Mucosa of descending colon (tissue), 3 donors: ENCODE results near the gene GFPT2. TPM values are rescaled to one million over a fixed set of nuclear protein-coding genes. Genes with fewer than 3 reads are reported as not detected.

Experiments used
- ATAC-seq: fragments of 200-7000 bp; cut with Tn5 transposase; one replicate; pipeline ENCODE4 v1.9.1; 2020; ENCODE audit warnings: mild to moderate bottlenecking, moderate library complexity
- DNase-seq, 3 donors: peaks; one replicate each; pipeline ENCODE4 v3.0.0-alpha.2; 2020
- H3K36me3 ChIP-seq: fragments of 200-600 bp; one replicate; pipeline ENCODE4 v1.8.0; 2021; ENCODE audit warnings: low read depth, mild to moderate bottlenecking
- H3K4me1 ChIP-seq: fragments of 200-600 bp; one replicate; pipeline ENCODE4 v1.8.0; 2021; ENCODE audit warnings: low read depth, mild to moderate bottlenecking
- H3K4me3 ChIP-seq: fragments of 200-600 bp; one replicate; pipeline ENCODE4 v1.8.0; 2021; ENCODE audit warnings: mild to moderate bottlenecking
- H3K9me3 ChIP-seq: fragments of 200-600 bp; one replicate; pipeline ENCODE4 v1.8.0; 2021; ENCODE audit warnings: mild to moderate bottlenecking
- intact Hi-C, 2 donors: fragments of 100-400 bp; cut with DNase I in 1 of 2; cut with micrococcal nuclease in 1 of 2; formaldehyde crosslinking; loops; one replicate each; pipeline versions ENCODE4 v1.11.0 to v1.11.1; 2022; cut with DNase I, micrococcal nuclease
- total RNA-seq, 3 donors: library from RNA; stranded (reverse); fragmentation: NEBNext Ultra II Directional in 2 of 3; extraction: Animal tissue kit (Norgen Biotek cat#: 25700) in 2 of 3; gene quantifications; one replicate each; pipeline versions ENCODE4 v1.2.1 to v1.2.4, GENCODE V29; 2021 to 2023
- TF ChIP-seq, protein P1 (sequence below): fragments of 200-600 bp; IDR thresholded peaks from one replicate; pipeline ENCODE4 v1.8.0; 2022; ENCODE audit warnings: antibody characterized with exemption, mild to moderate bottlenecking
- donor health status: DM: no; HTN: no; CAD: no; lungs with moderate emphysema.
- donor health status: DM: no; HTN: no; CAD: no.
- donor health status: DM: no; HTN: yes; CAD: no.

Gene GFPT2
- total RNA-seq, 3 donors from 2014 or later = 1.3 to 17.4 (median 7.9) TPM

DNA sequence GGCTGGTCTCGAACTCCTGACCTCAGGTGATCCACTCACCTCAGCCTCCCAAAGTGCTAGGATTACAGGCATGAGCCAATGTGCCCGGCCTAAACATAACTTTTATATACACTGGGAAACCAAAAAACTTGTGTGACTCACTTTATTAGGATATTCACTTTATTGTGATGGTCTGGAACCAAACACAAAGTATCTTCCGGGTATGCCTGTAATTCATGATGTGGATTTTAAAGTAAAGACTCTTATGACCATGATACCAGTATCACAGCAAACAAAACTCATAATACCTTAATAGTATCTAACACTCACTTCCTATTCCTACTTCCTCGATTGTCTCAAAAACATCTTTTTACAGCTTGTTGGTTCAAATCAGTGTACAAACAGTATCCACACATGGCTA lies 12.7 kb upstream of the GFPT2 start:
- Histone ChIP-seq H3K4me3 (no peak overlapping the region), H3K36me3 (no peaks in the 10 kb centered on the region), H3K9me3 (no peaks in the 10 kb centered on the region), H3K4me1 (no peaks in the 10 kb centered on the region)
- DNase-seq (no peak), ATAC-seq (no peak)
- TF ChIP-seq, protein P1, sequence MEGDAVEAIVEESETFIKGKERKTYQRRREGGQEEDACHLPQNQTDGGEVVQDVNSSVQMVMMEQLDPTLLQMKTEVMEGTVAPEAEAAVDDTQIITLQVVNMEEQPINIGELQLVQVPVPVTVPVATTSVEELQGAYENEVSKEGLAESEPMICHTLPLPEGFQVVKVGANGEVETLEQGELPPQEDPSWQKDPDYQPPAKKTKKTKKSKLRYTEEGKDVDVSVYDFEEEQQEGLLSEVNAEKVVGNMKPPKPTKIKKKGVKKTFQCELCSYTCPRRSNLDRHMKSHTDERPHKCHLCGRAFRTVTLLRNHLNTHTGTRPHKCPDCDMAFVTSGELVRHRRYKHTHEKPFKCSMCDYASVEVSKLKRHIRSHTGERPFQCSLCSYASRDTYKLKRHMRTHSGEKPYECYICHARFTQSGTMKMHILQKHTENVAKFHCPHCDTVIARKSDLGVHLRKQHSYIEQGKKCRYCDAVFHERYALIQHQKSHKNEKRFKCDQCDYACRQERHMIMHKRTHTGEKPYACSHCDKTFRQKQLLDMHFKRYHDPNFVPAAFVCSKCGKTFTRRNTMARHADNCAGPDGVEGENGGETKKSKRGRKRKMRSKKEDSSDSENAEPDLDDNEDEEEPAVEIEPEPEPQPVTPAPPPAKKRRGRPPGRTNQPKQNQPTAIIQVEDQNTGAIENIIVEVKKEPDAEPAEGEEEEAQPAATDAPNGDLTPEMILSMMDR = no peak
- intact Hi-C loops = no loop called here

DNA sequence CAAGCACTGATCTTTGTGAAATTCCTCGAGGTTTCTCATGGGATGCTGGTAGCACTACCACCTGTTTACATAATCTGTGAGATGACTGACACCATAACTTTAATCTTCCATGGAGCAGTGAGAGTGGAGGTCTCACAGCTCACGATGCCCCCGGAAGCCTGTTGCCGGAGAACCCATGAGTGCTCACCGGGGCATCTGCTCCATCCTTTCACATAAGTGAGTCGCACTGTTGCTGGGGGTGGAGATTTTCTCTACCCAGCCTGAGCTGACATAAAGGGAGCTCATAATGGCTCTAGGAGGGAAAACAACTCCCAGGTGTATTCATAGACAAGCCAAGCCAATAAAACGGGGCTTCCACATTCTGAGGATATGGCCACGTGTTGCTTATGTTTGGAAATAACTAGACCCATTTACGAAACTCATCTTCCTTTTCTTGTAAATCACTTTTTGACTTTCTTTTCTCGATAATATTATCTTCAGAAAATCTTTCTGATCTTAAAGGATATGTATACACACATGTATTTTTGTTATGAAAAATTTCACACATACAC lies 11.2 kb upstream of the GFPT2 start:
- DNase-seq (no peak), ATAC-seq (no peak)
- no peaks in the 10 kb centered on the region for H3K4me1 ChIP-seq
- H3K9me3 ChIP-seq = no peaks in the 10 kb centered on the region
- H3K4me3 ChIP-seq = no peak overlapping the region
- intact Hi-C loops = no loop called here
- H3K36me3 ChIP-seq = no peaks in the 10 kb centered on the region
- TF ChIP-seq, protein P1 = no peak

DNA sequence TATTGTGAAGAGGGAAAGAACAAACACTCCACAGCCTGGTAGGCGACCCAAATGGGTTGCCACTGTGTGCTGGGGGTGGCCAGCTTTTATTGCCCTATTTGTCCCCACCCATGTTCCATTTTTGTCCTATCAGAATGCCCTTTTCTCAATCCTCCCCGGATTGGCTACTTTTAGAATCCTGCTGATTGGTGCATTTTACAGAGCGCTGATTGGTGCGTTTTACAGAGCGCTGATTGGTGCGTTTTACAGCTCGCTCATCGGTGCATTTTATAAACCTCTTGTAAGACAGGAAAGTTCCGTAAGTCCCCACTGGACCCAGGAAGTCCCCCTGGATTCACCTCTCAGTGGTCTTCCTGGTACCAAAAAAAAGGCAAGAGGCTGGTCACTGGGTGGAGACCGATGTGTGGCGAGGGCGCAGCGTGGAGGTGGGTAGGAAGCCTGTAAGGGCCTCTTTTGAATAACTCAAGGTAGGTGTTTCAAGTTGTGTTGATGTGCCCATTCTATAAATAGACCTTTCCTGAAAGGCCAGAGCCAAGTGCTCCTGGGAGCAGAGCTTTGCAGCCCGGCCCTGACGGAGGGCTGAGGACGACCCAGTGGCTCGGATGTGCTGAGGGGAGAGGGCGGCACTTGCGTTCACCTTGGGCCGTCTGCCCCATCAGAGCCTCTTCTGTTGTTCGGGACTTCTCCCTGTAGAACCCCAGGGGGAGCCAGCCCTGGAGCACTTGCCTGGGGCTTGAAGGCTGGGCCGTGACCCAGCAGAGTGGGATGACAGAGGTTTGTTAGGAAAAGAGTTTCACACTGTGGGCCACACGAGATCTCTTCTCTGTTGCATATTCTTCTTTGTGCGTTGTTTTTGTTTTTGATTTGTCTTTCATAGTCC lies 7.2 kb upstream of the GFPT2 start:
- intact Hi-C loops = no loop called here
- Histone ChIP-seq H3K4me3 (no peak overlapping the region), H3K36me3 (no peaks in the 10 kb centered on the region), H3K9me3 (no peaks in the 10 kb centered on the region), H3K4me1 (no peaks in the 10 kb centered on the region)
- ATAC-seq = no peak
- no peak for DNase-seq
- TF ChIP-seq, protein P1 = no peak

DNA sequence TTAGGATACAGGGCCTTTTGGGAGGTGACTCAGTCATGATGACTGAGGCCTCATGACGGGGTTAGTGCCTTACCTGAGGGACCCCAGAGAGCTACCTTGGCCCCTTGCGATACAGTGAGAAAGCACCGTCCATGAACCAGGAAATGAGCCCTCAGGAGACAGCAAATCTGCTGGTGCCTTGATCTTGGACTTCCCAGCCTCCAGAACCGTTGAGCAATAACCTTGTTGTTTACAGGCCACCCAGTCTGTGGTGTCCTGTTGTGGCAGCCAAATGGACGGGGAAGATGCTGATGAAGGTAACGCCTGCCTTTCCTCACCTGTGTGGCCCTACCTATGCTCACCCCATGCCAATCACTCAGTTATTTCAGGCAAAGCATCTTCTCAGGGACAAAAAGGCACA lies 5.6 kb upstream of the GFPT2 start:
- Histone ChIP-seq H3K4me3 (no peak overlapping the region), H3K4me1 (peaks cover 4% of the 10 kb centered on the region), H3K9me3 (no peaks in the 10 kb centered on the region), H3K36me3 (no peaks in the 10 kb centered on the region)
- ATAC-seq (no peak), DNase-seq (no peak)
- TF ChIP-seq, protein P1 = no peak
- intact Hi-C loops = no loop called here

DNA sequence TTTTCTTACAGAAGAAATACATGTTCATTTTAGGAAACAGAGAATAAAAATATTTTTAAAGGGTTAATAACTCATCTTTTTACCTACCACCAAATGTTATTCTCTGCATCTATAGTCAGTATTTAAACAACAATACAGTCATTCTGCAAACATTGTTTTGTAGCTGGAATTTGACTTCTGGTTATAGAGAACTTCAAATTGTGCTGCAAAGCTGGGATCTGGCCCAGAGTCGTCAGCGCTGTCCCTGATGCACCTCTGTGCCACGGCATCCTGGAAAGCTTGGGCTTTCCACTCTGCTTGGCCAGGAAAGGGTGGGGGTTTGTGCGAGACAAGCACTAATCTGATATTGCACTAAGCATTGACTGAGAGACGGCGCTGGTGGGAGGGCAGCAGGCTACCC lies 5.0 kb upstream of the GFPT2 start:
- DNase-seq (no peak), ATAC-seq (no peak)
- H3K4me3 ChIP-seq = no peak overlapping the region
- TF ChIP-seq, protein P1 = no peak
- H3K4me1 ChIP-seq = peaks cover 8% of the 10 kb centered on the region
- intact Hi-C loops = no loop called here
- no peaks in the 10 kb centered on the region for H3K36me3 ChIP-seq
- no peaks in the 10 kb centered on the region for H3K9me3 ChIP-seq
